SU-DHL-6 (cell line): ENCODE results near the gene SMOC1.
"Not testable (repeated sequence)": the region's sequence is repeated elsewhere in the genome, so short reads cannot be mapped to it uniquely, and the experiment has no call there.

Source experiments
- H2AFZ ChIP-seq: fragments of 200-600 bp; sonication (generic); 2 replicates; pipeline ENCODE4 v1.6.1; 2014; ENCODE audit warnings: low read depth, mild to moderate bottlenecking, moderate library complexity, mixed read lengths, antibody characterized with exemption, low read length; ENCODE audit not compliant: severe bottlenecking
- H3F3A ChIP-seq: fragments of 200-600 bp; shearing (Covaris generic); 2 replicates; pipeline ENCODE4 v1.6.0; 2016; ENCODE audit warnings: antibody characterized with exemption, mild to moderate bottlenecking; ENCODE audit not compliant: insufficient read depth
- H3K27ac ChIP-seq: fragments of 200-600 bp; sonication (generic); 2 replicates; pipeline ENCODE4 v1.5.1; 2016; ENCODE audit warnings: low read depth, mild to moderate bottlenecking, low read length, moderate library complexity, mixed read lengths
- H3K27me3 ChIP-seq: fragments of 200-600 bp; sonication (generic), shearing (Covaris generic); 2 replicates; pipeline ENCODE4 v1.6.0; 2014; ENCODE audit warnings: mild to moderate bottlenecking, low read length
- H3K36me3 ChIP-seq: fragments of 200-600 bp; sonication (generic); 2 replicates; pipeline ENCODE4 v1.6.1; 2014; ENCODE audit warnings: mild to moderate bottlenecking, low read length, mixed read lengths
- H3K4me2 ChIP-seq: fragments of 300-600, 200-600 bp; shearing (Covaris generic), sonication (generic); 2 replicates; pipeline ENCODE4 v1.6.0; 2014; ENCODE audit warnings: low read length, low read depth, mild to moderate bottlenecking; ENCODE audit not compliant: poor library complexity, severe bottlenecking
- H3K4me3 ChIP-seq: fragments of 200-600 bp; sonication (generic); 2 replicates; pipeline ENCODE4 v1.5.1; 2014; ENCODE audit warnings: antibody characterized with exemption, low read length, mild to moderate bottlenecking, mixed read lengths; ENCODE audit not compliant: insufficient read depth, poor library complexity, severe bottlenecking
- H3K79me2 ChIP-seq: fragments of 200-600 bp; sonication (generic); 2 replicates; pipeline ENCODE4 v1.6.1; 2014; ENCODE audit warnings: mild to moderate bottlenecking, low read length, moderate library complexity; ENCODE audit not compliant: insufficient read depth
- H3K9ac ChIP-seq: fragments of 200-600 bp; sonication (generic); 2 replicates; pipeline ENCODE4 v1.7.0; 2014; ENCODE audit warnings: mild to moderate bottlenecking, low read length
- H3K9me2 ChIP-seq: fragments of 200-600 bp; sonication (generic); replicated peaks from 2 replicates; pipeline ENCODE4 v1.6.1; 2014; ENCODE audit warnings: low read length; ENCODE audit not compliant: insufficient read depth
- H3K9me3 ChIP-seq: fragments of 200-600 bp; sonication (generic); 2 replicates; pipeline ENCODE4 v1.6.1; 2014; ENCODE audit warnings: low read length, mixed read lengths; ENCODE audit not compliant: insufficient read depth
- H4K20me1 ChIP-seq: fragments of 200-600 bp; sonication (generic); 2 replicates; pipeline ENCODE4 v1.6.1; 2014; ENCODE audit warnings: low read depth, mild to moderate bottlenecking, antibody characterized with exemption, low read length, moderate library complexity, mixed read lengths
- EZH2phosphoT487 ChIP-seq: fragments of 200-600 bp; sonication (generic), shearing (Covaris generic); conservative IDR thresholded peaks from 2 replicates; pipeline ENCODE4 v1.6.1; 2018; ENCODE audit warnings: mild to moderate bottlenecking, antibody characterized with exemption, low read length, moderate library complexity, mixed read lengths
- TF ChIP-seq, protein P1 (sequence below): fragments of 200-600 bp; sonication (generic); IDR thresholded peaks from one replicate; pipeline ENCODE4 v1.5.1; 2017; ENCODE audit warnings: antibody characterized with exemption, mild to moderate bottlenecking, low read length, moderate library complexity; ENCODE audit not compliant: insufficient read depth, poor library complexity, severe bottlenecking

The SMOC1 gene

DNA sequence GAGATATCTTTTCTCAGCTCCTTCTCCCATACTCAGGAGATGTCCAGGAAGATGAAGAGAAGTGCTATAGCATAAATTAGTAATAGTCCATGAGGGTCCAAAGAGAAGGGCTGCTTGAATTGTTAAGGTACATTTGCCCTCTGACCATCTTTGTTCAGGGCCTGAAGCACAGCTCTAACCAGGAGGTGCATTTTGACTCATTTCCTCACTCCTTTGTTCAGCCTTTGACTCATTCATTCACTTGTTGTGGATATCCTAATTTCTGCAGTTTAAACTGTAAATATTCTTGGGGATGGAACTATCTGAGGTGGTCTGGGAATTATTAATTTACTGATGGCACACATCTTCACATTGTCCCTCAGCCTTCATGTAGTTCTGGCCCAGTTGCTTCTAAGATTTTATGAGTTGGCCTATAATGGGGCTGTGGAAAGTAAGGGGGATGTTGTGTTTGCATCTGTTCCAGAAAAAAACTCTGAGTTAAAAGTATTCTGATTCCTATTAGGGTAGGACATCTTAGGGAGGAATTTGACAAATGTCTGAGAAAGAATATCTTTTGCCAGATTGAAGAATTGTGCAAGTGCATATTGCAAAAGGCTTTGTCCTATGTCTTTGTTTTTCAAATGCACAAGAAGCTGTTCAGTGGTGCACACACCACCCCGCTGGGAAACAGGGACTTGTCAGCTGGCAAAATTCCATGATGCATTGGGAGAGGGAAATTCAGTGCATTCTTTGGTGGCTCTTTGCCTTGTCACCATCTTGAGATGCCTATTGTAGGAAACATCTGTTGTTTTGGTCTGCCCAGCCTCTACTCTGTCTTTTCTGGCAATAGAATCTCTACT, 22.1 kb downstream of the SMOC1 start:
- no peak overlapping the region for H3K4me2 ChIP-seq

DNA sequence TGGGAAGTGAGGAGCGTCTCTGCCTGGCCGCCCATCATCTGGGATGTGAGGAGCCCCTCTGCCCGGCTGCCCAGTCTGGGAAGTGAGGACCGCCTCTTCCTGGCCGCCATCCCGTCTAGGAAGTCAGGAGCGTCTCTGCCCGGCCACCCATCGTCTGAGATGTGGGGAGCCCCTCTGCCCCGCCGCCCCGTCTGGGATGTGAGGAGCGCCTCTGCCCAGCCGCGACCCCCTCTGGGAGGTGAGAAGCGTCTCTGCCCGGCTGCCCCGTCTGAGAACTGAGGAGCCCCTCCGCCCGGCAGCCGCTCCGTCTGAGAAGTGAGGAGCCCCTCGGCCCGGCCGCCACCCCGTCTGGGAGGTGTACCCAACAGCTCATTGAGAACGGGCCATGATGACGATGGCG, 23.8 kb downstream of the SMOC1 start:
- H3K27me3 ChIP-seq, H3K9me3 ChIP-seq, H3K79me2 ChIP-seq, H3K4me3 ChIP-seq, H3F3A ChIP-seq, H3K36me3 ChIP-seq, H3K9ac ChIP-seq, H2AFZ ChIP-seq, H3K27ac ChIP-seq, H3K4me2 ChIP-seq, H4K20me1 ChIP-seq, H3K9me2 ChIP-seq: not testable (repeated sequence)

More for the DNA sequence above, 22.1 kb downstream of the SMOC1 start:
- no peaks in the 10 kb centered on the region for H4K20me1 ChIP-seq
- TF ChIP-seq, protein P1, sequence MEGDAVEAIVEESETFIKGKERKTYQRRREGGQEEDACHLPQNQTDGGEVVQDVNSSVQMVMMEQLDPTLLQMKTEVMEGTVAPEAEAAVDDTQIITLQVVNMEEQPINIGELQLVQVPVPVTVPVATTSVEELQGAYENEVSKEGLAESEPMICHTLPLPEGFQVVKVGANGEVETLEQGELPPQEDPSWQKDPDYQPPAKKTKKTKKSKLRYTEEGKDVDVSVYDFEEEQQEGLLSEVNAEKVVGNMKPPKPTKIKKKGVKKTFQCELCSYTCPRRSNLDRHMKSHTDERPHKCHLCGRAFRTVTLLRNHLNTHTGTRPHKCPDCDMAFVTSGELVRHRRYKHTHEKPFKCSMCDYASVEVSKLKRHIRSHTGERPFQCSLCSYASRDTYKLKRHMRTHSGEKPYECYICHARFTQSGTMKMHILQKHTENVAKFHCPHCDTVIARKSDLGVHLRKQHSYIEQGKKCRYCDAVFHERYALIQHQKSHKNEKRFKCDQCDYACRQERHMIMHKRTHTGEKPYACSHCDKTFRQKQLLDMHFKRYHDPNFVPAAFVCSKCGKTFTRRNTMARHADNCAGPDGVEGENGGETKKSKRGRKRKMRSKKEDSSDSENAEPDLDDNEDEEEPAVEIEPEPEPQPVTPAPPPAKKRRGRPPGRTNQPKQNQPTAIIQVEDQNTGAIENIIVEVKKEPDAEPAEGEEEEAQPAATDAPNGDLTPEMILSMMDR: no peak
- no peak for TF ChIP-seq EZH2phosphoT487
- H3K27me3 ChIP-seq: no peaks in the 10 kb centered on the region
- no peak overlapping the region for H3K27ac ChIP-seq
- no peak overlapping the region for H3K9ac ChIP-seq
- 0 out of 2 replicates have a peak, but pooled peaks cover 8% of the 10 kb centered on the region for H3K9me3 ChIP-seq
- no peaks in the 10 kb centered on the region for H3F3A ChIP-seq
- H3K36me3 ChIP-seq: no peaks in the 10 kb centered on the region
- no peaks in the 10 kb centered on the region for H3K79me2 ChIP-seq
- H2AFZ ChIP-seq: no peak overlapping the region
- no peak overlapping the region for H3K4me3 ChIP-seq
- H3K9me2 ChIP-seq: no peaks in the 10 kb centered on the region

DNA sequence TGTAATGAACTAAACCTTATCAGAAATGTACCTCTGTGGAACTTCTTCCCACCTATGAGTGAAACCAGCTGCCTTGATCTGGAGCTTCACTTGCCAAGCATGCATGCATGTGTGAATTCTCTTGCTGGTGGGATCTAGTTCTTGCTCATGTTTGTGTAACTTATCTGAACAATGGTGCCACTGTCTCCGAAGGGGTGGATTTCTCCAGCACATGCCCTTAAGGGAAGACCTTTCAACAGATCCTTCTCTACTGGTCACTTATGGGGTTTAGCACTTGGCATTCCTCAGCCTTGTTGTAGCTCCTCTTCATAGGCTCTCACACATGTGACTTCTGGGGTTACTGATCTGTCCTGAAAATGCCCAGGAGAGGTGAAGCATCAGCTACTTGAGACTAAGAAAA, 25.0 kb downstream of the SMOC1 start:
- Histone ChIP-seq H4K20me1 (no peaks in the 10 kb centered on the region), H2AFZ (no peak overlapping the region), H3K9me2 (no peaks in the 10 kb centered on the region), H3K4me3 (no peak overlapping the region), H3K36me3 (no peaks in the 10 kb centered on the region), H3K4me2 (no peak overlapping the region), H3K27ac (no peak overlapping the region), H3F3A (no peaks in the 10 kb centered on the region), H3K79me2 (no peaks in the 10 kb centered on the region), H3K9me3 (no peaks in the 10 kb centered on the region), H3K27me3 (no peaks in the 10 kb centered on the region), H3K9ac (no peak overlapping the region)
- no peak for TF ChIP-seq EZH2phosphoT487

DNA sequence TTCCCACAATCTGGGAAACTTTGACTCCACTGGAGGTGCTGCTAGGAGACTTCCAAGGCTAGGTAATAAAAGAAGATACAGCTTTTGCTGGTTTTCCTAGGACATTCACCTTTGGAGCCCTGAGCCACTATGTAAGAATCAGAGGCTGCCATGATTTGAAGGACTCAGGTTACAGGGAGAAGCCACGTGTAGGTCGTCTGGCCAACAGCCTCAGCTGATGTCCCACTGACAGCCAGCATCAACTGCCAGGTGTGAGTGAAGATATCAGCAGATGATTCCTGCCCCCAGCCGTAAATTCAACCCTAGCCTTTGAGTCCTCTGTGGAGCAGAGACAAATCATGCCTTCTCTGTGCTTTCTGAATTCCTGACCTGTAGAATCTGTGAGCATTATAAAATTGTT, 27.0 kb downstream of the SMOC1 start:
- Histone ChIP-seq H3K79me2 (no peaks in the 10 kb centered on the region), H3F3A (no peaks in the 10 kb centered on the region), H4K20me1 (no peaks in the 10 kb centered on the region), H2AFZ (no peak overlapping the region), H3K4me2 (no peak overlapping the region), H3K9ac (no peak overlapping the region), H3K27me3 (no peaks in the 10 kb centered on the region), H3K9me2 (no peaks in the 10 kb centered on the region), H3K9me3 (no peaks in the 10 kb centered on the region), H3K36me3 (no peaks in the 10 kb centered on the region), H3K4me3 (no peak overlapping the region), H3K27ac (no peak overlapping the region)
- TF ChIP-seq, protein P1: no peak
- no peak for TF ChIP-seq EZH2phosphoT487
